MG63 (cell line): ENCODE results near the gene NCK2. TPM values are rescaled to one million over a fixed set of nuclear protein-coding genes. Genes with fewer than 3 reads are reported as not detected.

Source experiments
- DNase-seq: peaks from one replicate; pipeline ENCODE4 v3.0.0-alpha.2; 2020
- H3K27me3 ChIP-seq: fragments of 250-450 bp; sonication (Bioruptor Pico); 2 replicates; pipeline ENCODE4 v1.5.1; 2020; ENCODE audit warnings: mild to moderate bottlenecking, moderate library complexity
- H3K36me3 ChIP-seq: fragments of 250-450 bp; sonication (Bioruptor Pico); 2 replicates; pipeline ENCODE4 v1.5.1; 2020; ENCODE audit warnings: mild to moderate bottlenecking, moderate library complexity
- H3K4me3 ChIP-seq: fragments of 250-450 bp; sonication (Bioruptor Pico); 2 replicates; pipeline ENCODE4 v1.5.1; 2020; ENCODE audit warnings: mild to moderate bottlenecking, moderate library complexity
- H3K9me3 ChIP-seq: fragments of 250-450 bp; sonication (Bioruptor Pico); 2 replicates; pipeline ENCODE4 v1.5.1; 2020; ENCODE audit warnings: mild to moderate bottlenecking, moderate library complexity
- total RNA-seq: library from RNA; depleted of rRNA; stranded (reverse); fragments of >200 nt; shearing (Covaris generic); gene quantifications from 2 replicates; pipeline ENCODE4 v1.2.3, GENCODE V29; 2014; ENCODE audit warnings: low replicate concordance

The NCK2 gene
- total RNA-seq, 1 experiment from 2014 or later, result 23.4 TPM

GRCh38 chr2:105828558-105828957, 83.8 kb downstream of the NCK2 start:
- no peak for DNase-seq
- Histone ChIP-seq H3K36me3 (no peaks in the 10 kb centered on the region), H3K9me3 (peaks cover 10% of the 10 kb centered on the region), H3K27me3 (no peaks in the 10 kb centered on the region), H3K4me3 (no peak overlapping the region)

GRCh38 chr2:105834931-105835330, 90.2 kb downstream of the NCK2 start:
- DNase-seq, result no peak
- Histone ChIP-seq H3K27me3 (no peaks in the 10 kb centered on the region), H3K9me3 (peaks cover 20% of the 10 kb centered on the region), H3K36me3 (no peaks in the 10 kb centered on the region), H3K4me3 (no peak overlapping the region)

GRCh38 chr2:105836341-105836740, 91.6 kb downstream of the NCK2 start:
- peaks cover 20% of the 10 kb centered on the region for H3K9me3 ChIP-seq
- no peak overlapping the region for H3K4me3 ChIP-seq
- no peak for DNase-seq
- H3K27me3 ChIP-seq, result no peaks in the 10 kb centered on the region
- no peaks in the 10 kb centered on the region for H3K36me3 ChIP-seq

GRCh38 chr2:105836840-105837692, 92.4 kb downstream of the NCK2 start:
- Histone ChIP-seq H3K27me3 (no peaks in the 10 kb centered on the region), H3K4me3 (no peak overlapping the region), H3K9me3 (peaks cover 16% of the 10 kb centered on the region), H3K36me3 (no peaks in the 10 kb centered on the region)
- no peak for DNase-seq

- no peaks in the 10 kb centered on the region for H3K27me3 ChIP-seq
- no peak for DNase-seq
- peaks cover 10% of the 10 kb centered on the region for H3K9me3 ChIP-seq
- no peaks in the 10 kb centered on the region for H3K36me3 ChIP-seq
- H3K4me3 ChIP-seq, result no peak overlapping the region
These were observed 95.1 kb downstream of the NCK2 start for GRCh38 chr2:105839793-105840192.

- H3K27me3 ChIP-seq, result no peaks in the 10 kb centered on the region
- H3K9me3 ChIP-seq, result peaks cover under 1% of the 10 kb centered on the region
- no peaks in the 10 kb centered on the region for H3K36me3 ChIP-seq
- no peak overlapping the region for H3K4me3 ChIP-seq
- DNase-seq, result no peak
These were observed 96.2 kb downstream of the NCK2 start for GRCh38 chr2:105840933-105841332.

GRCh38 chr2:105841551-105841950, 96.8 kb downstream of the NCK2 start:
- Histone ChIP-seq H3K36me3 (no peaks in the 10 kb centered on the region), H3K9me3 (no peaks in the 10 kb centered on the region), H3K4me3 (no peak overlapping the region), H3K27me3 (no peaks in the 10 kb centered on the region)
- DNase-seq, result no peak

- DNase-seq, result no peak
- Histone ChIP-seq H3K36me3 (no peaks in the 10 kb centered on the region), H3K27me3 (no peaks in the 10 kb centered on the region), H3K9me3 (no peaks in the 10 kb centered on the region), H3K4me3 (no peak overlapping the region)
These were observed 97.8 kb downstream of the NCK2 start for GRCh38 chr2:105842555-105842954.

GRCh38 chr2:105843476-105844374, 99.0 kb downstream of the NCK2 start:
- DNase-seq, result no peak
- H3K27me3 ChIP-seq, result no peaks in the 10 kb centered on the region
- H3K36me3 ChIP-seq, result no peaks in the 10 kb centered on the region
- no peaks in the 10 kb centered on the region for H3K9me3 ChIP-seq
- H3K4me3 ChIP-seq, result no peak overlapping the region

GRCh38 chr2:105845976-105846375, 101.3 kb downstream of the NCK2 start:
- Histone ChIP-seq H3K36me3 (no peaks in the 10 kb centered on the region), H3K9me3 (no peaks in the 10 kb centered on the region), H3K4me3 (no peak overlapping the region), H3K27me3 (no peaks in the 10 kb centered on the region)
- no peak for DNase-seq

- Histone ChIP-seq H3K9me3 (no peaks in the 10 kb centered on the region), H3K27me3 (no peaks in the 10 kb centered on the region), H3K4me3 (no peak overlapping the region), H3K36me3 (no peaks in the 10 kb centered on the region)
- no peak for DNase-seq
These were observed 102.3 kb downstream of the NCK2 start for GRCh38 chr2:105847056-105847455.

GRCh38 chr2:105848367-105848766, 103.7 kb downstream of the NCK2 start:
- Histone ChIP-seq H3K36me3 (no peaks in the 10 kb centered on the region), H3K9me3 (no peaks in the 10 kb centered on the region), H3K27me3 (no peaks in the 10 kb centered on the region), H3K4me3 (no peak overlapping the region)
- DNase-seq, result no peak

- H3K4me3 ChIP-seq, result no peak overlapping the region
- no peaks in the 10 kb centered on the region for H3K27me3 ChIP-seq
These were observed 104.9 kb downstream of the NCK2 start for GRCh38 chr2:105849431-105850179.

GRCh38 chr2:105852066-105852465, 107.4 kb downstream of the NCK2 start:
- H3K27me3 ChIP-seq, result no peaks in the 10 kb centered on the region
- DNase-seq, result no peak

More at GRCh38 chr2:105849431-105850179, 104.9 kb downstream of the NCK2 start:
- DNase-seq, result no peak
- Histone ChIP-seq H3K36me3 (no peaks in the 10 kb centered on the region), H3K9me3 (no peaks in the 10 kb centered on the region)

GRCh38 chr2:105853354-105854088, 108.8 kb downstream of the NCK2 start:
- no peak for DNase-seq
- Histone ChIP-seq H3K9me3 (no peaks in the 10 kb centered on the region), H3K27me3 (no peaks in the 10 kb centered on the region), H3K36me3 (no peaks in the 10 kb centered on the region), H3K4me3 (no peak overlapping the region)

More at GRCh38 chr2:105852066-105852465, 107.4 kb downstream of the NCK2 start:
- Histone ChIP-seq H3K9me3 (no peaks in the 10 kb centered on the region), H3K4me3 (no peak overlapping the region), H3K36me3 (no peaks in the 10 kb centered on the region)

GRCh38 chr2:105854972-105855371, 110.3 kb downstream of the NCK2 start:
- Histone ChIP-seq H3K9me3 (no peaks in the 10 kb centered on the region), H3K27me3 (no peaks in the 10 kb centered on the region), H3K36me3 (no peaks in the 10 kb centered on the region), H3K4me3 (no peak overlapping the region)
- DNase-seq, result no peak
